A673 (cell line): ENCODE results near the gene CCL27.

Experiments used
- EZH2 ChIP-seq: fragments of 200-600 bp; sonication (generic); IDR thresholded peaks from 2 replicates; pipeline ENCODE4 v1.6.1; 2017; ENCODE audit warnings: borderline replicate concordance, low read depth, mild to moderate bottlenecking, mixed read lengths, antibody characterized with exemption, low read length; ENCODE audit not compliant: poor library complexity, severe bottlenecking
- TF ChIP-seq, protein P1 (sequence below): fragments of 300-800, 200-600 bp; sonication (generic); conservative IDR thresholded peaks from 2 replicates; pipeline ENCODE4 v1.5.1; 2017; ENCODE audit warnings: low read depth, mild to moderate bottlenecking, antibody characterized with exemption, low read length, moderate library complexity, mixed read lengths

DNA sequence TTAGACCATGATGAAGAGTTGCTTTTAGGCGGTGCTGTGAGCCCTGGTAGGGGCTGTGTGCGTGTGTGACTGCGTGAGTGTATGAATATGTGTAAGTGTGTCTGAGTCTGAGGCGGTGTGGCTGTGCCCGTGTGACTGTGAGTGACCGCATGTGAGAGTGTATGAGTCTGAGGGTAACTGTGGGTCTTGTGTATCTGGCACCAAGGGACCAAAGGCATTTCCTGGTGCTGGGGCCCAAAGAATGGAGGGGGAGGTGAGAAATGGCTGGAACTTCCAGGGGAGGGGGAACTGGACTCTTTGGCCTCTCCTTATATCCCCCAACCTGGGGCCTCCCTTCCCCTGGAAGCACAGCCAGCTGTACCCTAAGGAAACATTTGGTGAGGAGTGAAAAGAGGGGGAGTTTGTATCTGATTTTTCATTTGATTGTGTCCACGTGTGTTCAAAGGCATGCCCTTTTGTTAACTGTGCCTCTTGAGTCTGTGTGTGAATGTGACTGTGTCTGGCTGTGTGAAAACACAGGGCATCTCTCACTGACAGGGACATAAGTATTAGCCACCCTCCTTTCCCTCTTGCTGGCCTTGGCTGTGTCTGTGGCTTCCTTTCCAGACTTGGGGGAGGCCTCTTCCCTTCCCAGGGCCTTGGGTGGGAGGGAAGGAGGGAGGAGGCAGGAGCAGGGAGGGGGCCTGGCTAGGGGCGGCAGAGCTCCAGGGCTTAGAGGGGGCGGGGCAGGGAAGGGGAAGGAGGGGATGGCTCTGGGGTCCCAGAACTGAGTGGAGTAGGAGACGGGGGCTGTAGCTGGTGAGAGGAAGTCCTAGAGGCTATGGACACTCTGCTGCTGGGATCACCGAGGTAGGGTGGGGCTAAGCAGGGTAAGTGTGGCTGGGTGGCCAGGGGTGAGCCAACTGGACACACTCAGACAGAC, 9.0 kb downstream of the CCL27 start:
- TF ChIP-seq, protein P1, sequence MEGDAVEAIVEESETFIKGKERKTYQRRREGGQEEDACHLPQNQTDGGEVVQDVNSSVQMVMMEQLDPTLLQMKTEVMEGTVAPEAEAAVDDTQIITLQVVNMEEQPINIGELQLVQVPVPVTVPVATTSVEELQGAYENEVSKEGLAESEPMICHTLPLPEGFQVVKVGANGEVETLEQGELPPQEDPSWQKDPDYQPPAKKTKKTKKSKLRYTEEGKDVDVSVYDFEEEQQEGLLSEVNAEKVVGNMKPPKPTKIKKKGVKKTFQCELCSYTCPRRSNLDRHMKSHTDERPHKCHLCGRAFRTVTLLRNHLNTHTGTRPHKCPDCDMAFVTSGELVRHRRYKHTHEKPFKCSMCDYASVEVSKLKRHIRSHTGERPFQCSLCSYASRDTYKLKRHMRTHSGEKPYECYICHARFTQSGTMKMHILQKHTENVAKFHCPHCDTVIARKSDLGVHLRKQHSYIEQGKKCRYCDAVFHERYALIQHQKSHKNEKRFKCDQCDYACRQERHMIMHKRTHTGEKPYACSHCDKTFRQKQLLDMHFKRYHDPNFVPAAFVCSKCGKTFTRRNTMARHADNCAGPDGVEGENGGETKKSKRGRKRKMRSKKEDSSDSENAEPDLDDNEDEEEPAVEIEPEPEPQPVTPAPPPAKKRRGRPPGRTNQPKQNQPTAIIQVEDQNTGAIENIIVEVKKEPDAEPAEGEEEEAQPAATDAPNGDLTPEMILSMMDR: no peak
- no peak for TF ChIP-seq EZH2
